Vagina (tissue), 2 donors: ENCODE measurements around the gene COL28A1. TPM values are rescaled to one million over a fixed set of nuclear protein-coding genes. Genes with fewer than 3 reads are reported as not detected.

Experiments used
- DNase-seq, 2 donors: peaks; one replicate each; pipeline ENCODE4 v3.0.0-alpha.2; 2017; ENCODE audit errors: extremely low spot score in 2 of 2
- H3K27ac ChIP-seq: fragments of 200-600 bp; sonication (generic); one replicate; pipeline ENCODE4 v1.5.1; 2019
- H3K27me3 ChIP-seq: fragments of 200-600 bp; sonication (generic); one replicate; pipeline ENCODE4 v1.5.1; 2019
- H3K36me3 ChIP-seq, 2 donors: fragments of 200-600 bp; sonication (generic); one replicate each; pipeline ENCODE4 v1.5.1; 2017 to 2019
- H3K4me1 ChIP-seq: fragments of 200-600 bp; sonication (generic); one replicate; pipeline ENCODE4 v1.5.1; 2019
- H3K4me3 ChIP-seq, 2 donors: fragments of 200-600 bp; sonication (generic); 1 replicate in 1 of 2; 2 replicates in 1 of 2; pipeline ENCODE4 v1.5.1; 2016 to 2019
- H3K9me3 ChIP-seq: fragments of 200-600 bp; sonication (generic); one replicate; pipeline ENCODE4 v1.5.1; 2019
- CTCF ChIP-seq, 3 experiments: fragments of 450-650 bp in 2 of 3; fragments of 200-600 bp in 1 of 3; sonication (generic) in 1 of 3; IDR thresholded peaks; one replicate each; pipeline ENCODE4 v1.5.1; 2017 to 2019; ENCODE audit warnings: antibody characterized with exemption in 3 of 3, mild to moderate bottlenecking in 2 of 3, moderate library complexity in 2 of 3
- POLR2A ChIP-seq, 2 donors: fragments of 450-650 bp; IDR thresholded peaks; one replicate each; pipeline ENCODE4 v1.6.1; 2017; ENCODE audit warnings: antibody characterized with exemption in 2 of 2, mild to moderate bottlenecking in 2 of 2, moderate library complexity in 2 of 2
- POLR2AphosphoS5 ChIP-seq, 2 donors: sonication (generic); formaldehyde crosslinking; IDR thresholded peaks; one replicate each; pipeline ENCODE4 v1.9.0; 2017; ENCODE audit warnings: antibody characterized with exemption in 2 of 2, mild to moderate bottlenecking in 2 of 2, low read depth in 1 of 2; ENCODE audit not compliant: insufficient read depth in 1 of 2
- intact Hi-C: fragments of 100-400 bp; cut with DNase I; formaldehyde crosslinking; loops from one replicate; pipeline ENCODE4 v1.15.1; 2023
- total RNA-seq: library from RNA; depleted of rRNA; stranded (reverse); fragments of >200 nt; gene quantifications from one replicate; pipeline ENCODE4 v1.2.3, GENCODE V29; 2016

COL28A1 gene
- total RNA-seq, result 5.4 TPM

GRCh38 chr7:7535691-7536090, at the start of gene COL28A1:
COL28A1 (minus strand) TSS chr7:7535873; CDS start chr7:7532875, 2,998 bp downstream.
- intact Hi-C loops, result no loop called here
- no peak for DNase-seq
- no peak within 1 kb of the TSS for H3K4me3 ChIP-seq
- H3K4me1 ChIP-seq, result no peaks in the 10 kb centered on the region
- no peaks in the 10 kb centered on the region for H3K9me3 ChIP-seq
- no peak for TF ChIP-seq POLR2A (IDR thresholded peaks at IDR 0.05)
- no peak for TF ChIP-seq CTCF (IDR thresholded peaks at IDR 0.05)
- no peak for TF ChIP-seq POLR2AphosphoS5 (IDR thresholded peaks at IDR 0.05; ENCODE audit: insufficient read depth in 1 of 2, low read depth in 1 of 2)
- H3K36me3 ChIP-seq, result no peaks in the 10 kb centered on the region
- no peaks in the 10 kb centered on the region for H3K27me3 ChIP-seq
- H3K27ac ChIP-seq, result no peak within 1 kb of the TSS

- H3K36me3 ChIP-seq, result peaks cover 0 to 5% of the 10 kb centered on the region in 2 donors
- DNase-seq, result no peak
- H3K4me1 ChIP-seq, result no peaks in the 10 kb centered on the region
- no peak overlapping the region for H3K4me3 ChIP-seq
- H3K27ac ChIP-seq, result no peak overlapping the region
- TF ChIP-seq POLR2A (IDR thresholded peaks at IDR 0.05), result no peak
- TF ChIP-seq CTCF (IDR thresholded peaks at IDR 0.05), result no peak
- no peaks in the 10 kb centered on the region for H3K27me3 ChIP-seq
- intact Hi-C loops, result no loop called here
- no peaks in the 10 kb centered on the region for H3K9me3 ChIP-seq
Observed at GRCh38 chr7:7584653-7585052, 49.0 kb upstream of the COL28A1 start.

DNA sequence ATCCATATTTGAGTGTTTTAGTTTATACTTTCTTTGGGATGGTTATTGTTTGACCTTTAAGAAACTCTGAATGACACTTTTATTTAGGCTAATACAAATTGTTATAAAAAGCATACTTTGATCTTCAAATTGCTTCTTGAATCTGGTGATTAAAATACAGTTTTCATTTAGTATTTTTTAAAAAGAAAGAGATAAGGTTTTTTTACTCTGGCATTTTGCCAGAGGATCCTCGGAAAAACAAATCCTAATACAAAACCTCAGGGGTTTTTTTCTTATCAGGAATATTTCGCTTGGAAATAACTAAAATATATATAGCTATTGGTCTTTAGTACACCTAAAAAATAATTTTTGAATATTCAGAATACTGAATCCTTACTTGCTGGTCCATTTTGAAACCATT, 48.1 kb upstream of the COL28A1 start:
- H3K9me3 ChIP-seq, result no peaks in the 10 kb centered on the region
- H3K4me1 ChIP-seq, result no peaks in the 10 kb centered on the region
- TF ChIP-seq POLR2AphosphoS5 (IDR thresholded peaks at IDR 0.05; ENCODE audit: insufficient read depth in 1 of 2, low read depth in 1 of 2) (no peak), POLR2A (IDR thresholded peaks at IDR 0.05) (no peak), CTCF (IDR thresholded peaks at IDR 0.05) (no peak)
- no peak overlapping the region for H3K4me3 ChIP-seq
- no peaks in the 10 kb centered on the region for H3K27me3 ChIP-seq
- DNase-seq, result no peak
- H3K36me3 ChIP-seq, result peaks cover 0 to 10% of the 10 kb centered on the region in 2 donors
- intact Hi-C loops, result no loop called here
- no peak overlapping the region for H3K27ac ChIP-seq

GRCh38 chr7:7582596-7582995, 46.9 kb upstream of the COL28A1 start:
- H3K27me3 ChIP-seq, result no peaks in the 10 kb centered on the region
- no peaks in the 10 kb centered on the region for H3K4me1 ChIP-seq
- TF ChIP-seq POLR2AphosphoS5 (IDR thresholded peaks at IDR 0.05; ENCODE audit: insufficient read depth in 1 of 2, low read depth in 1 of 2) (no peak), POLR2A (IDR thresholded peaks at IDR 0.05) (no peak), CTCF (IDR thresholded peaks at IDR 0.05) (no peak)
- no peak for DNase-seq
- peaks cover 0 to 10% of the 10 kb centered on the region in 2 donors for H3K36me3 ChIP-seq
- H3K27ac ChIP-seq, result no peak overlapping the region
- H3K4me3 ChIP-seq, result no peak overlapping the region
- intact Hi-C loops, result no loop called here
- no peaks in the 10 kb centered on the region for H3K9me3 ChIP-seq

DNA sequence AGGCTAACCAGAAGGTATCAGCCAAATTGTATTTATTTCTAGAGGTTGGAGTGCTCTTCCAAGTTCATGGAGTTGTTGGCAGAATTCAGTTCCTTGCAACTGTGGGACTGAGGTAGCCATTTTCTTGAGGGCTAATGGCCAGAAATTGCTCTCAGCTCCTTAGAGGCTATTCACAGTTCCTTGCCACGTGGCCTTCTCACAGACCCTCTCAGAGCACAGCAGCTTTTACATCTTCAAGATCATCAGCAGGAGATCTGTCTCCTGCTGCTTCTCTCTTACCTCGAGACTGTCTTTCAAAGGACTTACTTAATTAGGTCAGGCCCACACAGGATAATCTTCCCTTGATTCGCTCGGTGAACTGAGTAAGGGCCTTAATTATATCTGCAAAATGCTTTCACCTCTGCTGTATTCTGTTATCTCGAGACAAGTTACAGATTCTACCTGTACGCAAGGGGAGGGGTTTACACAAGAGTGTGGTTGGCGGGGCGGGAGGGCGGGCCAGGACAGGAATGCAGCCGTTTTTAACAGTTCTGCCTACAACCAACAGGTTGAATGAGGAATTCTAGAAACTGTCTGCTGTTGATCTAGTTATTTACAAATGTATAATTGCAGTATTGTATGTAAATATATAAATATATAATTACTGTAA, 46.0 kb upstream of the COL28A1 start:
- Histone ChIP-seq H3K4me1 (no peaks in the 10 kb centered on the region), H3K36me3 (peaks cover 0 to 10% of the 10 kb centered on the region in 2 donors), H3K27ac (no peak overlapping the region), H3K4me3 (no peak overlapping the region), H3K9me3 (no peaks in the 10 kb centered on the region), H3K27me3 (no peaks in the 10 kb centered on the region)
- TF ChIP-seq CTCF (IDR thresholded peaks at IDR 0.05) (no peak), POLR2AphosphoS5 (IDR thresholded peaks at IDR 0.05; ENCODE audit: insufficient read depth in 1 of 2, low read depth in 1 of 2) (no peak), POLR2A (IDR thresholded peaks at IDR 0.05) (no peak)
- intact Hi-C loops, result no loop called here
- no peak for DNase-seq
